OCI-LY7 (cell line): ENCODE data around the gene DTNB. TPM values are rescaled to one million over a fixed set of nuclear protein-coding genes. Genes with fewer than 3 reads are reported as not detected.
A peak's percentile ranks its signal among the peaks of the same experiment; 100 is the strongest.

Source experiments
- BruUV-seq: library from RNA; stranded (reverse); fragments of 400-500 nt; replicated peaks from 2 replicates; lab custom pipeline; 2021; lab: Mats Ljungman, UMichigan
- CTCF ChIA-PET: fragments of 300-600 bp; sonication (Branson Sonifier 250); formaldehyde crosslinking; loops from one replicate; lab custom pipeline; 2022; ENCODE audit warnings: antibody characterized with exemption; ENCODE audit not compliant: unreplicated experiment; lab: Charles Lee
- POLR2A ChIA-PET: fragments of 300-600 bp; sonication (Branson Sonifier 250); formaldehyde crosslinking; loops from one replicate; lab custom pipeline; 2022; ENCODE audit warnings: antibody characterized with exemption; lab: Charles Lee
- DNase-seq: peaks from one replicate; pipeline ENCODE4 v3.0.0-alpha.2; 2015; ENCODE audit warnings: low spot score
- H2AFZ ChIP-seq: fragments of 200-600 bp; sonication (generic), shearing (Covaris generic); 2 replicates; pipeline ENCODE4 v1.6.1; 2014; ENCODE audit warnings: mild to moderate bottlenecking, antibody characterized with exemption, low read length, moderate library complexity
- H3K27ac ChIP-seq: fragments of 200-600 bp; sonication (generic); 2 replicates; pipeline ENCODE4 v1.5.1; 2014; ENCODE audit warnings: mixed run types, low read depth, mild to moderate bottlenecking, moderate library complexity, low read length, inconsistent platforms; ENCODE audit not compliant: poor library complexity, severe bottlenecking
- H3K36me3 ChIP-seq: fragments of 200-600 bp; sonication (generic); 2 replicates; pipeline ENCODE4 v1.6.1; 2014; ENCODE audit warnings: mild to moderate bottlenecking, antibody characterized with exemption, low read length, moderate library complexity, mixed read lengths; ENCODE audit not compliant: insufficient read depth
- H3K4me1 ChIP-seq: fragments of 200-600 bp; sonication (generic); 2 replicates; pipeline ENCODE4 v1.5.1; 2014; ENCODE audit warnings: mild to moderate bottlenecking, low read length; ENCODE audit not compliant: insufficient read depth, poor library complexity, severe bottlenecking
- H3K4me2 ChIP-seq: fragments of 200-600 bp; sonication (generic); 2 replicates; pipeline ENCODE4 v1.6.1; 2014; ENCODE audit warnings: mild to moderate bottlenecking, low read length
- H3K4me3 ChIP-seq: fragments of 200-600 bp; sonication (generic); 2 replicates; pipeline ENCODE4 v1.5.1; 2014; ENCODE audit warnings: mild to moderate bottlenecking, low read depth, low read length; ENCODE audit not compliant: poor library complexity, severe bottlenecking
- H3K79me2 ChIP-seq: fragments of 200-600 bp; sonication (generic); 2 replicates; pipeline ENCODE4 v1.6.1; 2016; ENCODE audit warnings: low read depth, mild to moderate bottlenecking, low read length, moderate library complexity, mixed read lengths; ENCODE audit not compliant: insufficient read depth
- H3K9me2 ChIP-seq: fragments of 200-600 bp; sonication (generic); 2 replicates; pipeline ENCODE4 v1.6.1; 2016; ENCODE audit warnings: mild to moderate bottlenecking, low read length, mixed read lengths; ENCODE audit not compliant: insufficient read depth
- H3K9me3 ChIP-seq: fragments of 200-600 bp; sonication (generic); 2 replicates; pipeline ENCODE4 v1.6.1; 2014; ENCODE audit warnings: mild to moderate bottlenecking, mixed run types, low read length, mixed read lengths
- H4K20me1 ChIP-seq: fragments of 200-600 bp; sonication (generic); 2 replicates; pipeline ENCODE4 v1.6.1; 2014; ENCODE audit warnings: mild to moderate bottlenecking, antibody characterized with exemption, low read length, moderate library complexity, mixed read lengths; ENCODE audit not compliant: insufficient read depth
- CTCF ChIP-seq: fragments of 200-600 bp; sonication (generic); conservative IDR thresholded peaks from 2 replicates; pipeline ENCODE4 v1.5.1; 2014; ENCODE audit warnings: mild to moderate bottlenecking, antibody characterized with exemption, low read length, moderate library complexity, mixed read lengths
- EZH2phosphoT487 ChIP-seq: fragments of 200-600 bp; sonication (generic); IDR thresholded peaks from 2 replicates; pipeline ENCODE4 v1.6.1; 2018; ENCODE audit warnings: low read depth, borderline replicate concordance, mild to moderate bottlenecking, mixed run types, antibody characterized with exemption, low read length, moderate library complexity, mixed read lengths
- intact Hi-C: fragments of 100-400 bp; cut with micrococcal nuclease; formaldehyde crosslinking; loops from one replicate; pipeline ENCODE4 v1.10.0; 2022; ENCODE audit not compliant: unreplicated experiment
- total RNA-seq, 2 experiments: library from RNA; depleted of rRNA in 1 of 2; stranded (reverse); fragments of >200 nt in 1 of 2; shearing (Covaris generic) in 1 of 2; gene quantifications; 2 replicates each; pipeline ENCODE4 v1.2.3, GENCODE V29; 2014 to 2022

Gene DTNB
- total RNA-seq, 2 experiments from 2014 or later = 16.1 to 28.3 TPM

DNA sequence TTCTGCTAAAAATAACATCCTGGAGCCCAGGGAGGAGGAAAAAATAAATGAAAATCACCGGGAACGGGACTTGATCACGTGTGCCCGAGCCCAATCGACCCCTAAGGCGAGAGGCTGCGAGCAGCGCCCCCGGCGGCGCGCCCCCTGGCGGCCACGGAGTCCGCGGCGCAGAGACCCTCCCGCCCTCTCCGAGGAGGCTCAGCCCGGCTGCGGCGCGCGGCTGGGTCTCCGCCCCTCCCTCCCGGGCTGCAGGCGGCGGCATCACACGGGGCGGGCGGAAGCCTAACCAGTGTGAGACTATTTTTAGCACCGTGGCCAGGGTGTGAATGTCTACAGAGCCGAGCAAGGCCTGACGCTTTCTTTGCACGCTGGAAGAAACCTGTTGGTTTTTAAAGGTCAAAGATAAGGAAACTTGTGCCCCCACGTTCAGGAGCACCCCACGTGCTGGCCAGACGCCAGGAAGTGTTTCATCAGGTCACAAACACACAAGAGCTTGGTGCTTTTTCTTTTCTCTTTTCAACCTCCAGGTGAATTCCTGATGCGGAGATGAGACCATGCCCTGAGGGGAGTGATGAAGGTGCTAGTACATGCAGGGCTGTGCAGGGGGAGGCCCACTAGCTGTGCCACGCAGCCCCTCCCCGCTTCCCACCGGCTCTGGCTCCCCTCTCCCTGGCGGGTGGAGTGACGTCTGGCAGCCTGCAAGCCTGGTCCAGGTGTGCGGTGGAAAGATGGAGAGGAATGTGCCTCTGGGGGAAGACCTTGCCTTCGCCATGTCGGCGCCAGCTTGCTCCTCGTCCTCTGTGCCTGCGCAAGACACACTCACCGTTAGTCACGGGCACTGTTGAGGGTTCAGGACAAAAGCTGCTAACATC is 296.4 kb downstream of the DTNB start:
- H3K4me3 ChIP-seq = peak overlapping the region; percentile 31
- DNase-seq = peak; percentile 98
- POLR2A ChIA-PET = interaction anchor here (0.6 to 2.0 kb wide), 12 partner anchors 12 to 190 kb away, joined by 3 to 12 read pairs (median 4); no protein-coding TSS in a partner anchor
- H3K79me2 ChIP-seq = no peaks in the 10 kb centered on the region
- no peaks in the 10 kb centered on the region for H4K20me1 ChIP-seq
- no peaks in the 10 kb centered on the region for H3K36me3 ChIP-seq
- no peaks in the 10 kb centered on the region for H3K9me3 ChIP-seq
- no TSS peak for BruUV-seq
- CTCF ChIA-PET = interaction anchor here (0.6 to 2.6 kb wide), 5 partner anchors 12 to 106 kb away, joined by 3 to 17 read pairs (median 6); no protein-coding TSS in a partner anchor
- H2AFZ ChIP-seq = peak overlapping the region; percentile 68; the same call in 1 of the 2 replicates
- TF ChIP-seq CTCF (peak; percentile 97), EZH2phosphoT487 (no peak)
- peaks cover 61% of the 10 kb centered on the region for H3K4me1 ChIP-seq
- no peaks in the 10 kb centered on the region for H3K9me2 ChIP-seq
- peak overlapping the region; percentile 64 for H3K4me2 ChIP-seq
- peak overlapping the region; percentile 82 for H3K27ac ChIP-seq
- intact Hi-C loops = loop anchor here (1.0 to 10.0 kb wide), 5 partner anchors 25 to 188 kb away; no protein-coding TSS in a partner anchor

DNA sequence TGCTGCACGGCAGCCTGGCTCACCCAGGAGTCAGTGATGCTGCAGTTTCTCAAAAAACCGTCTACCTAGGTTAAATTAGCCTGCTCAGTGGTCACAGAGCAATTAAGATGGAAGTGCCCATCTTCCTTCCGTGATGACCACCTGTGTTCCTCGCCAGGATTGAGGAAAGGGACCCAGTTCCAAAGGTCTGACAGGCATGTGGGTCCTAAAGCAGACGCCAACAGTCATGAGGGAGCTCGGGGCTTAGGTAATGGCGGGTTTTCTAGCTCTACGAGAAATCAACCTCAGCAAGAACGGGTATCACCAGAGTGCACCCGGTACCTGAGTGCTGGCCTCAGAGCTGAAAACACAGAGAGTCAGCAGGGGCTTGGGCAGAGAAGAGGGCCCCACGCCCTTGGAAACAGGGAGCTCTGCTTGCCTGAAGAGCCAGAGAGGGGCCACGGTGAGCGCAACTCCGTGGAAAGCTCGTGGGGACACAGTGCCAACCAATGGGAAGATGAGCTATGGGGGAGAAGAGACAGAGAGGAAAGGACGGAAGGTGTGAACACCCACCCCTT is 297.3 kb downstream of the DTNB start:
- peak overlapping the region; percentile 64; the same call in 1 of the 2 replicates for H3K4me2 ChIP-seq
- peaks cover 52% of the 10 kb centered on the region for H3K4me1 ChIP-seq
- DNase-seq = no peak
- H3K4me3 ChIP-seq = peak overlapping the region; percentile 29
- no peaks in the 10 kb centered on the region for H3K9me3 ChIP-seq
- no peak overlapping the region for H3K27ac ChIP-seq
- TF ChIP-seq EZH2phosphoT487 (no peak), CTCF (no peak)
- H3K79me2 ChIP-seq = no peaks in the 10 kb centered on the region
- CTCF ChIA-PET = interaction anchor here (0.6 to 2.6 kb wide), 4 partner anchors 11 to 39 kb away, joined by 3 to 17 read pairs (median 6); no protein-coding TSS in a partner anchor
- peak overlapping the region; percentile 68; the same call in 1 of the 2 replicates for H2AFZ ChIP-seq
- intact Hi-C loops = loop anchor here (1.0 to 10.0 kb wide), 2 partner anchors 34 to 189 kb away; no protein-coding TSS in a partner anchor
- no TSS peak for BruUV-seq
- no peaks in the 10 kb centered on the region for H3K9me2 ChIP-seq
- no peaks in the 10 kb centered on the region for H3K36me3 ChIP-seq
- POLR2A ChIA-PET = interaction anchor here (0.7 to 2.0 kb wide), 8 partner anchors 11 to 190 kb away, joined by 3 to 12 read pairs (median 3); no protein-coding TSS in a partner anchor
- no peaks in the 10 kb centered on the region for H4K20me1 ChIP-seq
